Measurements from ENCODE around the gene ERMARD.

Gene ERMARD

DNA sequence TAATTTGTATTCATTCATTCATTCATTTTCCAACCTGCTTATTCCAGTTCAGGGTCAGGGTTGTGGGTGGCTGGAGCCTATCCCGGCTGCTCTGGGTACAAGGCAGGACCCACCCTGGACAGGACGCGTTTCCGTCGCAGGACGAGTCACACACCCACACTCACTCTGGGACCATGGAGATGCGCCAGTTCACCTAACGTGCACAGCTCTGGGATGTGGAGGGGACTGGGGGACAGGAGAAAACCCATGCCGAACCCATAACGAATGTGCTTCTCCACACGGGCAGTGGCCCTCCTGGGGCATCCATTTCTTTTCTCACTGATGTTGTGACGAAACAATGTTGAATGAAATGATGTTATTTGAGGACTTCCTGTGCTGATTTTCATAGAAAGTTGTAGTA, 26.5 kb downstream of the ERMARD start:
- DNase-seq: no peak
- Histone ChIP-seq H3K36me3 (ENCODE audit: control insufficient read depth, insufficient read depth, low read length) (peaks cover 1% of the 10 kb centered on the region), H3K4me2 (ENCODE audit: low read length) (no peak overlapping the region), H3K27me3 (ENCODE audit: insufficient read depth, low read length, poor library complexity) (no peaks in the 10 kb centered on the region), H3K27ac (ENCODE audit: low read depth, low read length) (no peak overlapping the region), H3K23ac (ENCODE audit: low read length) (no peak overlapping the region), H3K4me3 (ENCODE audit: low read length) (no peak overlapping the region), H3K4ac (ENCODE audit: low read depth, low read length) (no peak overlapping the region), H2BK15ac (replicated peaks; ENCODE audit: low read depth) (no peak overlapping the region), H2BK120ac (ENCODE audit: low read depth, low read length) (no peak overlapping the region), H2AK5ac (ENCODE audit: low read length) (no peak overlapping the region), H3K79me2 (ENCODE audit: control insufficient read depth, insufficient read depth, low read length) (no peaks in the 10 kb centered on the region), H4K8ac (ENCODE audit: low read depth, low read length) (no peak overlapping the region), H3K4me1 (ENCODE audit: control insufficient read depth, low read depth, low read length) (no peaks in the 10 kb centered on the region), H2BK5ac (ENCODE audit: low read length) (no peak overlapping the region), H3K18ac (ENCODE audit: low read length) (no peak overlapping the region), H3K9ac (ENCODE audit: low read length) (no peak overlapping the region), H3K79me1 (ENCODE audit: low read length) (no peaks in the 10 kb centered on the region), H3K56ac (ENCODE audit: low read length) (no peak overlapping the region), H4K5ac (ENCODE audit: low read length) (no peak overlapping the region)
- no CpG with 5 or more reads among the region's 12 CpGs for WGBS (ENCODE audit: extremely low coverage, insufficient coverage, low lambda C conversion rate)

- Histone ChIP-seq H3K36me3 (ENCODE audit: control insufficient read depth, insufficient read depth, low read length) (peaks cover 1% of the 10 kb centered on the region), H3K4me3 (ENCODE audit: low read length) (no peak overlapping the region), H4K8ac (ENCODE audit: low read depth, low read length) (no peak overlapping the region), H4K5ac (ENCODE audit: low read length) (no peak overlapping the region), H3K18ac (ENCODE audit: low read length) (no peak overlapping the region), H3K9ac (ENCODE audit: low read length) (no peak overlapping the region), H2BK5ac (ENCODE audit: low read length) (no peak overlapping the region), H3K4me1 (ENCODE audit: control insufficient read depth, low read depth, low read length) (no peaks in the 10 kb centered on the region), H2BK120ac (ENCODE audit: low read depth, low read length) (no peak overlapping the region), H3K4me2 (ENCODE audit: low read length) (no peak overlapping the region), H2BK15ac (replicated peaks; ENCODE audit: low read depth) (no peak overlapping the region), H3K4ac (ENCODE audit: low read depth, low read length) (no peak overlapping the region), H3K79me2 (ENCODE audit: control insufficient read depth, insufficient read depth, low read length) (no peaks in the 10 kb centered on the region), H3K23ac (ENCODE audit: low read length) (no peak overlapping the region), H3K79me1 (ENCODE audit: low read length) (no peaks in the 10 kb centered on the region), H3K27me3 (ENCODE audit: insufficient read depth, low read length, poor library complexity) (no peaks in the 10 kb centered on the region), H2AK5ac (ENCODE audit: low read length) (no peak overlapping the region), H3K27ac (ENCODE audit: low read depth, low read length) (no peak overlapping the region), H3K56ac (ENCODE audit: low read length) (no peak overlapping the region)
- no CpG with 5 or more reads among the region's 12 CpGs for whole genome bisulfite sequencing (ENCODE audit: extremely low coverage, insufficient coverage, low lambda C conversion rate)
- DNase-seq: no peak
These were observed 27.2 kb downstream of the ERMARD start for GRCh38 chr6:169778646-169779045.

DNA sequence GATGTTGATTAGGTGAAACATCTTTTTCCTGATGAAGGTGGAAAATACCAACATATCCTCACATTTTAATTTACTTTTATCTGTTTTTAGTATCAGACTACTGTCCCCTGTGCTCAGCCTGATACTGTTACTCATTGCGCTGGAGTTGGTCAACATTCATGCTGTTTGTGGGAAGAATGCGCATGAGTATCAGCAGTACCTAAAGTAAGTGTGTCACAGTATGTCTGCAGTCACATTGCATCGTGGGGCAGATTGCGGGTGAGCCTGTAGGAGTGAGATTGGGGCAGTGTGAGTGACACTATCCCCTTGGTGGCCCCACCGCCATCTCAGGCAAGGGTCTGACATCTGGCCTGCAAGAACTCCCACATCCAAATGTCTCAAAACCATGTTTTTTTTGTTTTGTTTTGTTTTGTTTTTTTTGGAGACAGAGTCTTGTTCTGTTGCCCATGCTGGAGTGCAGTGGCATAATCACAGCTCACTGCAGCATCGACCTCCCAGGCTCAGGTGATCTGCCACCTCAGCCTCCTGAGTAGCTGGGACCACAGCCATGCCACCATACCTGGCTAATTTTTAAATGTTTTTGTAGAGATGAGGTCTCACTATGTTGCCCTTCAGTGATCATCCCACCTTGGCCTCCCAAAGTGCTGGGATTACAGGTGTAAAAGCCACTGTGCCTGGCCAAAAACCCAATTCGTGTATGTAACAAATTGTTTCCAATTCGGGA, 27.8 kb downstream of the ERMARD start:
- H3K36me3 ChIP-seq (ENCODE audit: control insufficient read depth, insufficient read depth, low read length): peaks cover 1% of the 10 kb centered on the region
- no peak overlapping the region for H4K5ac ChIP-seq (ENCODE audit: low read length)

DNA sequence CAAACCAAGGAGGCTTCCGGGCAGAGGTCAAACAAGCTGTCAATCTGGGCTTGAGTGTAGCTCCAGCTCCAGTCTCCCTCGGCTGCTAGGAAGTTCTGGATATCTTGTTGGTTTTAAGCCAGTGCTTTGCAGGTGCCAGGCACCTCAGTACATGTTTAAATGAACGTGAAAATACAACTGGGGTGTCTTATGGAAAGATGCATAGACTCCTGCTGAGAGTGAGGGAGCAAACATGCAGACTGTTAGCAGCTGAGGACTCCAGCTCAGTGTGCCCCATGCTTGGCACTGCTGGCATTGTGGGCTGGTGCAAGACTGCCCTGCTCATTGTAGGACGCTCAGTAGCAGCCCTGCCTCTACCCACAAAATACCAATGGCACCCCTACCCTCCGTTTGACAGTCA, 28.5 kb downstream of the ERMARD start:
- H3K36me3 ChIP-seq (ENCODE audit: control insufficient read depth, insufficient read depth, low read length): peaks cover 1% of the 10 kb centered on the region
- no peak overlapping the region for H4K8ac ChIP-seq (ENCODE audit: low read depth, low read length)
- H2BK5ac ChIP-seq (ENCODE audit: low read length): no peak overlapping the region
- H3K4me3 ChIP-seq (ENCODE audit: low read length): no peak overlapping the region
- H3K27me3 ChIP-seq (ENCODE audit: insufficient read depth, low read length, poor library complexity): no peaks in the 10 kb centered on the region
- no peak overlapping the region for H4K5ac ChIP-seq (ENCODE audit: low read length)
- no peak overlapping the region for H2BK15ac ChIP-seq (replicated peaks; ENCODE audit: low read depth)
- no CpG with 5 or more reads among the region's 5 CpGs for WGBS (ENCODE audit: extremely low coverage, insufficient coverage, low lambda C conversion rate)
- H3K4ac ChIP-seq (ENCODE audit: low read depth, low read length): no peak overlapping the region
- H3K4me2 ChIP-seq (ENCODE audit: low read length): no peak overlapping the region
- no peak overlapping the region for H2BK120ac ChIP-seq (ENCODE audit: low read depth, low read length)
- no peak overlapping the region for H3K56ac ChIP-seq (ENCODE audit: low read length)
- H3K27ac ChIP-seq (ENCODE audit: low read depth, low read length): no peak overlapping the region
- H3K18ac ChIP-seq (ENCODE audit: low read length): no peak overlapping the region
- H3K9ac ChIP-seq (ENCODE audit: low read length): no peak overlapping the region
- H3K23ac ChIP-seq (ENCODE audit: low read length): no peak overlapping the region
- H3K79me2 ChIP-seq (ENCODE audit: control insufficient read depth, insufficient read depth, low read length): no peaks in the 10 kb centered on the region
- no peak overlapping the region for H2AK5ac ChIP-seq (ENCODE audit: low read length)
- H3K79me1 ChIP-seq (ENCODE audit: low read length): no peaks in the 10 kb centered on the region
- DNase-seq: no peak
- no peaks in the 10 kb centered on the region for H3K4me1 ChIP-seq (ENCODE audit: control insufficient read depth, low read depth, low read length)

More for the DNA sequence above, 27.8 kb downstream of the ERMARD start:
- Histone ChIP-seq H2BK120ac (ENCODE audit: low read depth, low read length) (no peak overlapping the region), H4K8ac (ENCODE audit: low read depth, low read length) (no peak overlapping the region), H2BK5ac (ENCODE audit: low read length) (no peak overlapping the region), H3K79me2 (ENCODE audit: control insufficient read depth, insufficient read depth, low read length) (no peaks in the 10 kb centered on the region), H3K79me1 (ENCODE audit: low read length) (no peaks in the 10 kb centered on the region), H2AK5ac (ENCODE audit: low read length) (no peak overlapping the region), H3K27me3 (ENCODE audit: insufficient read depth, low read length, poor library complexity) (no peaks in the 10 kb centered on the region), H3K18ac (ENCODE audit: low read length) (no peak overlapping the region), H3K4me1 (ENCODE audit: control insufficient read depth, low read depth, low read length) (no peaks in the 10 kb centered on the region), H3K56ac (ENCODE audit: low read length) (no peak overlapping the region), H3K4ac (ENCODE audit: low read depth, low read length) (no peak overlapping the region), H3K9ac (ENCODE audit: low read length) (no peak overlapping the region), H3K4me3 (ENCODE audit: low read length) (no peak overlapping the region), H2BK15ac (replicated peaks; ENCODE audit: low read depth) (no peak overlapping the region), H3K4me2 (ENCODE audit: low read length) (no peak overlapping the region), H3K23ac (ENCODE audit: low read length) (no peak overlapping the region), H3K27ac (ENCODE audit: low read depth, low read length) (no peak overlapping the region)
- DNase-seq: no peak
- WGBS (ENCODE audit: extremely low coverage, insufficient coverage, low lambda C conversion rate): no CpG with 5 or more reads among the region's 8 CpGs

GRCh38 chr6:169780571-169781091, 29.2 kb downstream of the ERMARD start:
- Histone ChIP-seq H3K56ac (ENCODE audit: low read length) (no peak overlapping the region), H3K4me1 (ENCODE audit: control insufficient read depth, low read depth, low read length) (no peaks in the 10 kb centered on the region), H3K4me2 (ENCODE audit: low read length) (no peak overlapping the region), H3K27ac (ENCODE audit: low read depth, low read length) (no peak overlapping the region), H3K79me2 (ENCODE audit: control insufficient read depth, insufficient read depth, low read length) (no peaks in the 10 kb centered on the region), H2AK5ac (ENCODE audit: low read length) (no peak overlapping the region), H2BK15ac (replicated peaks; ENCODE audit: low read depth) (no peak overlapping the region), H3K36me3 (ENCODE audit: control insufficient read depth, insufficient read depth, low read length) (peaks cover 1% of the 10 kb centered on the region), H3K23ac (ENCODE audit: low read length) (no peak overlapping the region), H3K4me3 (ENCODE audit: low read length) (no peak overlapping the region), H3K79me1 (ENCODE audit: low read length) (no peaks in the 10 kb centered on the region), H3K27me3 (ENCODE audit: insufficient read depth, low read length, poor library complexity) (no peaks in the 10 kb centered on the region), H4K8ac (ENCODE audit: low read depth, low read length) (no peak overlapping the region), H2BK120ac (ENCODE audit: low read depth, low read length) (no peak overlapping the region), H3K9ac (ENCODE audit: low read length) (no peak overlapping the region), H4K5ac (ENCODE audit: low read length) (no peak overlapping the region), H2BK5ac (ENCODE audit: low read length) (no peak overlapping the region), H3K4ac (ENCODE audit: low read depth, low read length) (no peak overlapping the region), H3K18ac (ENCODE audit: low read length) (no peak overlapping the region)
- DNase-seq: no peak
- no CpG with 5 or more reads among the region's 11 CpGs for WGBS (ENCODE audit: extremely low coverage, insufficient coverage, low lambda C conversion rate)

GRCh38 chr6:169782966-169783365, 31.5 kb downstream of the ERMARD start:
- H2BK15ac ChIP-seq (replicated peaks; ENCODE audit: low read depth): no peak overlapping the region
- no peak overlapping the region for H4K8ac ChIP-seq (ENCODE audit: low read depth, low read length)

More at GRCh38 chr6:169782966-169783365, 31.5 kb downstream of the ERMARD start:
- no peaks in the 10 kb centered on the region for H3K27me3 ChIP-seq (ENCODE audit: insufficient read depth, low read length, poor library complexity)
- H3K79me1 ChIP-seq (ENCODE audit: low read length): no peaks in the 10 kb centered on the region
- H3K4me1 ChIP-seq (ENCODE audit: control insufficient read depth, low read depth, low read length): no peaks in the 10 kb centered on the region
- no peak overlapping the region for H2BK5ac ChIP-seq (ENCODE audit: low read length)
- H4K5ac ChIP-seq (ENCODE audit: low read length): no peak overlapping the region
- no CpG with 5 or more reads among the region's 8 CpGs for WGBS (ENCODE audit: extremely low coverage, insufficient coverage, low lambda C conversion rate)
- H3K36me3 ChIP-seq (ENCODE audit: control insufficient read depth, insufficient read depth, low read length): no peaks in the 10 kb centered on the region
- H3K4ac ChIP-seq (ENCODE audit: low read depth, low read length): no peak overlapping the region
- no peak overlapping the region for H2AK5ac ChIP-seq (ENCODE audit: low read length)
- no peak overlapping the region for H3K27ac ChIP-seq (ENCODE audit: low read depth, low read length)
- H3K4me2 ChIP-seq (ENCODE audit: low read length): no peak overlapping the region
- H3K9ac ChIP-seq (ENCODE audit: low read length): no peak overlapping the region
- no peak for DNase-seq
- no peak overlapping the region for H2BK120ac ChIP-seq (ENCODE audit: low read depth, low read length)
- no peak overlapping the region for H3K18ac ChIP-seq (ENCODE audit: low read length)
- H3K4me3 ChIP-seq (ENCODE audit: low read length): no peak overlapping the region
- H3K56ac ChIP-seq (ENCODE audit: low read length): no peak overlapping the region
- no peaks in the 10 kb centered on the region for H3K79me2 ChIP-seq (ENCODE audit: control insufficient read depth, insufficient read depth, low read length)
- no peak overlapping the region for H3K23ac ChIP-seq (ENCODE audit: low read length)
